HK-2 (cell line): ENCODE results near the gene SIAE.

Source experiments
- DNase-seq: peaks from one replicate; pipeline ENCODE4 v3.0.0-alpha.2; 2018; ENCODE audit not compliant: unreplicated experiment

The SIAE gene

GRCh38 chr11:124673333-124674167 lies at the start of gene SIAE, which contains the start of gene SPA17:
Gene SIAE (minus strand): TSS chr11:124673739. CDS start chr11:124673708, 31 bp downstream.
Gene SPA17 (plus strand): TSS chr11:124673904. CDS start chr11:124675265, 1,361 bp downstream.
- peak; percentile 85 for DNase-seq

GRCh38 chr11:124722176-124722575 lies 48.6 kb upstream of the SIAE start:
- no peak for DNase-seq

- DNase-seq = no peak
Measured at GRCh38 chr11:124719534-124719933, 46.0 kb upstream of the SIAE start.

- DNase-seq = no peak
Measured at GRCh38 chr11:124718801-124719200, 45.3 kb upstream of the SIAE start.

- DNase-seq = no peak
Measured at GRCh38 chr11:124717786-124718651, 44.5 kb upstream of the SIAE start.

GRCh38 chr11:124717421-124717785 lies 43.9 kb upstream of the SIAE start:
- DNase-seq = no peak

GRCh38 chr11:124716591-124716990 lies 43.1 kb upstream of the SIAE start:
- DNase-seq = no peak

- no peak for DNase-seq
Measured at GRCh38 chr11:124712392-124712791, 38.9 kb upstream of the SIAE start.

GRCh38 chr11:124707829-124708228 lies 34.3 kb upstream of the SIAE start:
- DNase-seq = no peak

- DNase-seq = no peak
Measured at GRCh38 chr11:124700028-124700427, 26.5 kb upstream of the SIAE start.

GRCh38 chr11:124699547-124699946 lies 26.0 kb upstream of the SIAE start:
- no peak for DNase-seq

- no peak for DNase-seq
Measured at GRCh38 chr11:124693142-124693541, 19.6 kb upstream of the SIAE start.

- DNase-seq = no peak
Measured at GRCh38 chr11:124682443-124682842, 8.9 kb upstream of the SIAE start.

- DNase-seq = no peak
Measured at GRCh38 chr11:124681421-124681820, 7.9 kb upstream of the SIAE start.

GRCh38 chr11:124678416-124678815 lies 4.9 kb upstream of the SIAE start:
- no peak for DNase-seq

GRCh38 chr11:124676386-124676785 lies 2.8 kb upstream of the SIAE start:
- no peak for DNase-seq

GRCh38 chr11:124674571-124674970 lies 1.0 kb upstream of the SIAE start:
- no peak for DNase-seq

- DNase-seq = no peak
Measured at GRCh38 chr11:124674168-124674517, 604 bp upstream of the SIAE start.

- no peak for DNase-seq
Measured at GRCh38 chr11:124672536-124673215, 863 bp downstream of the SIAE start.

- DNase-seq = no peak
Measured at GRCh38 chr11:124670732-124671131, 2.8 kb downstream of the SIAE start.

GRCh38 chr11:124669193-124669592 lies 4.3 kb downstream of the SIAE start:
- DNase-seq = peak; percentile 21

GRCh38 chr11:124667601-124668000 lies 5.9 kb downstream of the SIAE start:
- DNase-seq = no peak
